GM12874 (cell line): ENCODE measurements around the gene BEND2.

ENCODE experiments used
- TF ChIP-seq, protein P1 (sequence below): IDR thresholded peaks from 2 replicates; pipeline ENCODE4 v1.5.1; 2011; ENCODE audit warnings: low read depth, mild to moderate bottlenecking, control low read depth, low read length, moderate library complexity; ENCODE audit not compliant: insufficient read depth

Gene BEND2

DNA sequence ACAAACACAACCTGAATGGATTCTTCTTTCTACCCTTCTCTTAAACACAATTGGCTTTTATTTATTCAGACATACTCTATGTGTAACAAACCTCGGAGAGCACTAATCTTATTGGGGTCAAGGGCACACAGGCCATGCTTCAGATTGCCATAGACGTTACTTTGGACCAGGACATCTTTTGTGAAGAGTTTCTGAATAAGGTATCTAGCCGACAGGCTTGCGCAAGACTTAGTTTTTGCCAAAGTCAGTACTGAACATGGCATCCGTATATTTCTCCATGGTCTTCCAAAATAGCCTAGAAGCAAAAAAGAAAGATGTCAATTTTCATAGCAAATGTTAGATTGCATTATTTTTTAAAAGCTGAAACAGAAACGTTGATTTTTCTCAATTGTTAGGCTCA lies 49.8 kb downstream of the BEND2 start:
- TF ChIP-seq, protein P1, sequence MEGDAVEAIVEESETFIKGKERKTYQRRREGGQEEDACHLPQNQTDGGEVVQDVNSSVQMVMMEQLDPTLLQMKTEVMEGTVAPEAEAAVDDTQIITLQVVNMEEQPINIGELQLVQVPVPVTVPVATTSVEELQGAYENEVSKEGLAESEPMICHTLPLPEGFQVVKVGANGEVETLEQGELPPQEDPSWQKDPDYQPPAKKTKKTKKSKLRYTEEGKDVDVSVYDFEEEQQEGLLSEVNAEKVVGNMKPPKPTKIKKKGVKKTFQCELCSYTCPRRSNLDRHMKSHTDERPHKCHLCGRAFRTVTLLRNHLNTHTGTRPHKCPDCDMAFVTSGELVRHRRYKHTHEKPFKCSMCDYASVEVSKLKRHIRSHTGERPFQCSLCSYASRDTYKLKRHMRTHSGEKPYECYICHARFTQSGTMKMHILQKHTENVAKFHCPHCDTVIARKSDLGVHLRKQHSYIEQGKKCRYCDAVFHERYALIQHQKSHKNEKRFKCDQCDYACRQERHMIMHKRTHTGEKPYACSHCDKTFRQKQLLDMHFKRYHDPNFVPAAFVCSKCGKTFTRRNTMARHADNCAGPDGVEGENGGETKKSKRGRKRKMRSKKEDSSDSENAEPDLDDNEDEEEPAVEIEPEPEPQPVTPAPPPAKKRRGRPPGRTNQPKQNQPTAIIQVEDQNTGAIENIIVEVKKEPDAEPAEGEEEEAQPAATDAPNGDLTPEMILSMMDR: no peak

DNA sequence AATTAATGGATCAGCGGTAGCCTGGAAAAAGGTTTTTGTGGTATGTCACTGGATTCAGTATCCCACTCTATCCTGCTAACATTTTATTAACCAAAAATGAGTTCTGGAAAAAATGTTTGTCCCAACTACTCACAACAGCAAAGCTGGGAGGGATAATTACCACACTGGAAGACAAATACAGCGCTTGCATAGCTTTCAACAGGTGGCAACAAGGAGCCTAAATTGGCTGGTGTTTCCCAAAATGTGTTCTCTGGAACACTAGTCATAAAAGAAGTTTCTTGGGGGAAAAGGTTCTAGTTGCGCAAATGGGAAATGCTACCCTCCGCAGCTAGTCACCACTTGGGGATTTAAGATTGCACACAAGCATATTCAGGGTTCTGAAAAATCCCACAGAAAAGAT lies 54.6 kb downstream of the BEND2 start:
- TF ChIP-seq, protein P1: no peak

DNA sequence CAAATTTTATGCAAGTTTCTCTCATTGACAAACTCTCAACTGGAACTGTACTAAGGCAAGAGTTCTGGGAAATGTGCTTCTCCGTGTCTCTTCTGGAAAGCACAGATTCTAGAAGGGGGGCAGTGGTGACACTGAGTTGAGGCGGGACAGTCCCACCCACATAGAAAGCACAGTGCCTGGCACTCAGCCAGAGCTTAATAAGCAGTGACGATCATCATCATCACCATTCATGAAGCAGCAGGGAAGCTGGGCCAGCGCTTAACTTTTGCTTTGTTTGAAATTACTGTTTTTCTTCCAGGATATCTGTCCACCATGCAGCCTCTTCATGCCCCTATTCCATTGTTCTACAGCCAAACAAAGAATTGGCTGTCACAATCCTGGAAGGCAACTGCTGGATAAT lies 60.3 kb downstream of the BEND2 start:
- TF ChIP-seq, protein P1: no peak

DNA sequence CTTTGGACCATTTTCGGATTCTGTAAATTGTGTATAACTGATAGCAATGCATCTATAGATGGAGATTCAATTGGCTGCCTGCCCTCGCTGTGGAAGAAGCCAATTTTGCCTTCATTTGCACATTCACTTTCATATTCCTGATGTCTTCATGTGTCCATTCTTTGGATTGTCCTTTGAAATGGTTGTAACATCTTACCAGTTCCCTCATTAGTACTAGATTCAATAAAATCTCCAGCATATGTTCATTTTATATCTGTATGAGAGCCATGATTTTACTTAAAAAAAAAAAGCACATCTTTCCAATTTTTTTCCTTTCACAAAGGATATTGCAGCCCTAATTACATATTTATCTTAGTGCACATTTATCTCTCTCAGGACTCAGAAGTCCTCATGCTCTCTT lies 61.7 kb downstream of the BEND2 start:
- TF ChIP-seq, protein P1: no peak

DNA sequence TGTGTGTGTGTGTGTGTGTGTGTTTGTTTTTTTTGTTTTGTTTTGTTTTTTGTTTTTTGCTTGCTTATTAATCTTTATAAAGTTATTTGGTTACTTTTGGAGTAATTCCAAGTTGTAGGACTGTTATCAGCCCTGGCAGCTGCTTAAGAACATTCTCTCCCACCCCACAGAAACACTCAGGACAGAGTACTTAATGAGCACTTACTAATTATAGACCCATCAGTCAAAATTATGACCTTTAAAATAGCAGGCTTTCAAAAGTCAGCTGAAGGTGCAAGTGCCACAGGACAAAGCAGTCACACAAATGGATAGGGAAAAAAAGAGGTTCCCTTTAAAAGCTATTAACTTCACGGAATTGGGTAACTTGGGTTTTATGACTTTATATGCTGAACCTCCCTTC lies 69.0 kb downstream of the BEND2 start:
- TF ChIP-seq, protein P1: no peak

DNA sequence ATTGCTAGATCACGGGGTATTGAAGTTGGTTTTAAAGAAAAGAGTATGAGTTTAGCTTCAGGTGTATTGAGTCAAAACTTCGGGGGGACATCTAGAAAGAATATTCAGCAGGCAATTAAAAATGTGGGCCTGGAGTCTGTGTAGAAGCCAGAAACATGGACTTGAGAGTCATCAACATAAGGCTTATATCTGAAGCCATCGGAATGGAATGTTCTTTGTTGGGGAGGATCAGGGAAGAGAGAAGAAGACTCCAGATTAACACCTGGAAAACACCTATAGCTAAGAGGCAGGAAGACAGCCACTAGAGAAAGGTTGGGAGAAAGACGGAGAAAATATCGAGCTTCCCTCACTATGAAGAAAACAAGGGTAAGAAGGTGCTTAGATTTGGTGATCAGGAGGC lies 69.5 kb downstream of the BEND2 start:
- TF ChIP-seq, protein P1: no peak

DNA sequence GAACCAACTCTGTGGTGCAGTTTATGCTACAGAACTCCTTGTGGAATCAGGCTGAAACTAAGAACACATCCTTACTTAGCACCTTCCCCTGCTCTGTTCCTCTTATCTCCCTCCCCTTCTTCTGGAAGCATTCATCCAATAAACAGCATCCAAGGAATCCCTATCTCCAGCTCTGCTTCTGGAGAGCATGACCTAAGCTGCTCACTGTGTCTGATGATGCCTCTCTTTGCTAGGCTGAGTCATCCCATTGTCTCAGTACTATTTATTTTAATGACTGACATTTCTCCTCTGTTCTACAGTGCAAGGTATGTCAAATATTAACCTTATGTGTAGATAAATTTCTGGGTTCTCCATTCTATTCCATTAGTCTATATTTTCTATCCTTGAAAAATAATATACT lies 71.2 kb downstream of the BEND2 start:
- TF ChIP-seq, protein P1: no peak

DNA sequence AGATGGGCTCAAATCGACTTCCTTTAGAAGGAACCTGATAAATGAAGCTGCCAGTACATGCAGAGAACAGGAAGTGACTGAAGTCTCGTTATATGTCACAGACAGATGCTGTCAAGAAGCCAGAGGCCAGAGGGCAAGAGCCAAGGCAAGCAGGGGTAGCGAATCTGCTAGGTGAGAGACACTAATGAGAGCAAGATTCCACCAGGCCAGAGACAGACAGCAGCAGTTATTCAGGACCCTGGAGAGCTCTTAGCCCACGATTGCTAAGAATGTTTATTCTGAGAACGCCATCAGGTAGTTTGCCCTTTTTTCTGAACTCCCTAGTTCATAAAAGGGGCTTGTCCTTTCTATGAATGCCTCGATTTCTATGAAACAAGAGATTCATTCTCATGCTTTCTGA lies 73.7 kb downstream of the BEND2 start:
- TF ChIP-seq, protein P1: no peak
